GM18909 (cell line): ENCODE results near the gene VTCN1.
A peak's percentile ranks its signal among the peaks of the same experiment; 100 is the strongest.
"Not testable (repeated sequence)": the region's sequence is repeated elsewhere in the genome, so short reads cannot be mapped to it uniquely, and the experiment has no call there.

Source experiments
- ATAC-seq: cut with Tn5 transposase; IDR thresholded peaks from one replicate; pipeline ENCODE4 v1.9.1; 2021; ENCODE audit warnings: mild to moderate bottlenecking; ENCODE audit not compliant: unreplicated experiment, poor library complexity

Gene VTCN1

GRCh38 chr1:117135329-117135728 lies 75.4 kb downstream of the VTCN1 start:
- ATAC-seq: no peak

- no peak for ATAC-seq
Observed at GRCh38 chr1:117130526-117130925, 80.2 kb downstream of the VTCN1 start.

GRCh38 chr1:117128323-117129079 lies 82.2 kb downstream of the VTCN1 start:
- no peak for ATAC-seq

GRCh38 chr1:117127795-117128194 lies 82.9 kb downstream of the VTCN1 start:
- no peak for ATAC-seq

GRCh38 chr1:117124661-117125060 lies 86.1 kb downstream of the VTCN1 start:
- ATAC-seq: no peak

- no peak for ATAC-seq
Observed at GRCh38 chr1:117123274-117123673, 87.5 kb downstream of the VTCN1 start.

- ATAC-seq: no peak
Observed at GRCh38 chr1:117122330-117123025, 88.2 kb downstream of the VTCN1 start.

- ATAC-seq: peak; percentile 93
Observed at GRCh38 chr1:117121589-117122329, 89.0 kb downstream of the VTCN1 start, which contains the start of gene TRIM45. Gene TRIM45 (minus strand): TSS chr1:117121749. CDS start chr1:117121201, 548 bp downstream.

- ATAC-seq: no peak
Observed at GRCh38 chr1:117120774-117121588, 89.7 kb downstream of the VTCN1 start.

GRCh38 chr1:117119144-117119543 lies 91.6 kb downstream of the VTCN1 start:
- not testable (repeated sequence) for ATAC-seq

- ATAC-seq: no peak
Observed at GRCh38 chr1:117118137-117118536, 92.6 kb downstream of the VTCN1 start.

GRCh38 chr1:117117697-117118096 lies 93.0 kb downstream of the VTCN1 start:
- ATAC-seq: no peak

- no peak for ATAC-seq
Observed at GRCh38 chr1:117116784-117117130, 94.0 kb downstream of the VTCN1 start.

GRCh38 chr1:117116090-117116783 lies 94.5 kb downstream of the VTCN1 start:
- ATAC-seq: no peak

- ATAC-seq: no peak
Observed at GRCh38 chr1:117114877-117115276, 95.8 kb downstream of the VTCN1 start.

- ATAC-seq: no peak
Observed at GRCh38 chr1:117113199-117113598, 97.5 kb downstream of the VTCN1 start.

GRCh38 chr1:117112047-117112717 lies 98.5 kb downstream of the VTCN1 start:
- no peak for ATAC-seq

- no peak for ATAC-seq
Observed at GRCh38 chr1:117110774-117111173, 100.0 kb downstream of the VTCN1 start.

GRCh38 chr1:117107364-117107763 lies 103.4 kb downstream of the VTCN1 start:
- no peak for ATAC-seq
